ENCODE results near the gene AMHR2. TPM values are rescaled to one million over a fixed set of nuclear protein-coding genes. Genes with fewer than 3 reads are reported as not detected.
"Not testable (repeated sequence)": the region's sequence is repeated elsewhere in the genome, so short reads cannot be mapped to it uniquely, and the experiment has no call there.

The AMHR2 gene
- total RNA-seq, 4 donors from 2014 or later = 0.62 TPM; not detected in 3

- intact Hi-C loops (cut with DNase I; ENCODE audit: low total_unique reads) = no loop called here
- WGBS, 2 donors = 69 to 73% methylated on average over 3 of the region's 3 CpGs
- no peak for DNase-seq (ENCODE audit: low spot score in 2 of 2)
- TF ChIP-seq POLR2A (IDR thresholded peaks at IDR 0.05) (no peak), CTCF (IDR thresholded peaks at IDR 0.05) (no peak)
- H3K4me3 ChIP-seq (ENCODE audit: low read depth, poor library complexity, severe bottlenecking) = no peak overlapping the region
Observed at GRCh38 chr12:53413485-53414204, 10.0 kb upstream of the AMHR2 start.

GRCh38 chr12:53414756-53415417, 8.8 kb upstream of the AMHR2 start:
- TF ChIP-seq CTCF (IDR thresholded peaks at IDR 0.05) (no peak), POLR2A (IDR thresholded peaks at IDR 0.05) (no peak)
- intact Hi-C loops (cut with DNase I; ENCODE audit: low total_unique reads) = no loop called here

GRCh38 chr12:53415752-53416389, 7.8 kb upstream of the AMHR2 start:
- WGBS, 2 donors = 68 to 78% methylated on average over 2 of the region's 2 CpGs
- intact Hi-C loops (cut with DNase I; ENCODE audit: low total_unique reads); DNase-seq (ENCODE audit: low spot score in 2 of 2); H3K4me3 ChIP-seq (ENCODE audit: low read depth, poor library complexity, severe bottlenecking): not testable (repeated sequence)

More at GRCh38 chr12:53414756-53415417, 8.8 kb upstream of the AMHR2 start:
- 20 to 36% methylated on average over 3 of the region's 3 CpGs for WGBS, 2 donors
- DNase-seq (ENCODE audit: low spot score in 2 of 2) = no peak
- no peak overlapping the region for H3K4me3 ChIP-seq (ENCODE audit: low read depth, poor library complexity, severe bottlenecking)

- WGBS, 2 donors = 71 to 75% methylated on average over 9 of the region's 9 CpGs
- H3K4me3 ChIP-seq (ENCODE audit: low read depth, poor library complexity, severe bottlenecking); DNase-seq (ENCODE audit: low spot score in 2 of 2); intact Hi-C loops (cut with DNase I; ENCODE audit: low total_unique reads): not testable (repeated sequence)
Observed at GRCh38 chr12:53417291-53417816, 6.3 kb upstream of the AMHR2 start.

GRCh38 chr12:53418221-53418620, 5.4 kb upstream of the AMHR2 start:
- no peak overlapping the region for H3K4me3 ChIP-seq (ENCODE audit: low read depth, poor library complexity, severe bottlenecking)
- 63 to 94% methylated on average over 3 of the region's 3 CpGs for WGBS, 2 donors
- TF ChIP-seq CTCF (IDR thresholded peaks at IDR 0.05) = no peak
- TF ChIP-seq POLR2A (IDR thresholded peaks at IDR 0.05) = no peak
- intact Hi-C loops (cut with DNase I; ENCODE audit: low total_unique reads) = no loop called here
- no peak for DNase-seq (ENCODE audit: low spot score in 2 of 2)

GRCh38 chr12:53419756-53420155, 3.9 kb upstream of the AMHR2 start:
- DNase-seq (ENCODE audit: low spot score in 2 of 2) = no peak
- intact Hi-C loops (cut with DNase I; ENCODE audit: low total_unique reads) = loop anchor here (5.0 kb wide), 1 partner anchor 67 kb away; no protein-coding TSS in a partner anchor
- 90 to 94% methylated on average over 2 of the region's 2 CpGs for WGBS, 2 donors
- no peak overlapping the region for H3K4me3 ChIP-seq (ENCODE audit: low read depth, poor library complexity, severe bottlenecking)
- TF ChIP-seq CTCF (IDR thresholded peaks at IDR 0.05) (no peak), POLR2A (IDR thresholded peaks at IDR 0.05) (no peak)

GRCh38 chr12:53422247-53422646, 1.4 kb upstream of the AMHR2 start:
- intact Hi-C loops (cut with DNase I; ENCODE audit: low total_unique reads) = loop anchor here (5.0 kb wide), 1 partner anchor 70 kb away; no protein-coding TSS in a partner anchor
- not testable (repeated sequence) for H3K4me3 ChIP-seq (ENCODE audit: low read depth, poor library complexity, severe bottlenecking); DNase-seq (ENCODE audit: low spot score in 2 of 2)
- WGBS, 2 donors = 90 to 92% methylated on average over 12 of the region's 12 CpGs

All from lower leg skin (tissue), 4 donors.